PFSK-1 (cell line): Measurements from ENCODE around the gene SLC2A8.

Source experiments
- FOXP2 ChIP-seq: optimal IDR thresholded peaks from 2 replicates; pipeline ENCODE3; 2011; ENCODE audit warnings: borderline replicate concordance, control low read depth, inconsistent platforms; ENCODE audit not compliant: insufficient read depth; ENCODE audit errors: extremely low read length, extremely low read depth
- POLR2AphosphoS5 ChIP-seq: IDR thresholded peaks from 2 replicates; pipeline ENCODE4 v1.6.1; 2012; ENCODE audit warnings: low read depth, mild to moderate bottlenecking, control low read depth, low read length, moderate library complexity
- SIN3A ChIP-seq: IDR thresholded peaks from 2 replicates; pipeline ENCODE4 v1.6.1; 2012; ENCODE audit warnings: mild to moderate bottlenecking, low read length, moderate library complexity, borderline replicate concordance; ENCODE audit not compliant: insufficient read depth
- TAF1 ChIP-seq: IDR thresholded peaks from 2 replicates; pipeline ENCODE4 v1.6.1; 2012; ENCODE audit warnings: low read length, control low read depth, borderline replicate concordance; ENCODE audit not compliant: insufficient read depth
- TF ChIP-seq, protein P1 (sequence below), 2 experiments: IDR thresholded peaks; 2 replicates each; pipeline versions ENCODE4 v1.6.1 to v1.8.0; 2011 to 2012; ENCODE audit warnings: low read depth in 2 of 2, low read length in 2 of 2, control low read depth in 1 of 2, inconsistent platforms in 1 of 2, mild to moderate bottlenecking in 1 of 2, moderate library complexity in 1 of 2; ENCODE audit not compliant: insufficient read depth in 1 of 2

SLC2A8 gene

DNA sequence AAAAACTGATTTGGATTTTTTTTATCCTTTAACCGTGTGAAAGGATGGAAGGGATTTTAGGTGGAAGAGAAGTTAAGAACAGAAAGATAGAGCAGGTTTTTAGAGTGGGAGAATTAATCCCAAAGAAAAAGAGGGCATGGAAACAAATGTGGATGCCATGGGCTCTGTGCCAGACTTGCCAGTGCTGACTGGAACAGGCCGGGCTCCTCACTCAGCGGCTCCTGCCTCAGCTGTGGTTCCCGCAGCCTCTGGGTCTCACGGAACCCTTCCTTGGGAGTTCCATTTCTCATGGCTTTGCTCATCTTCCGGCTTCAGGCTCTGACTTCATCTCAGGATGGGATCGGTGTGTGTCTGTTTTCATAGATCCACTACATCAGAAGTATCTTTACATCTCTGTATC is 30.4 kb upstream of the SLC2A8 start:
- TF ChIP-seq POLR2AphosphoS5 (no peak), TAF1 (no peak)

DNA sequence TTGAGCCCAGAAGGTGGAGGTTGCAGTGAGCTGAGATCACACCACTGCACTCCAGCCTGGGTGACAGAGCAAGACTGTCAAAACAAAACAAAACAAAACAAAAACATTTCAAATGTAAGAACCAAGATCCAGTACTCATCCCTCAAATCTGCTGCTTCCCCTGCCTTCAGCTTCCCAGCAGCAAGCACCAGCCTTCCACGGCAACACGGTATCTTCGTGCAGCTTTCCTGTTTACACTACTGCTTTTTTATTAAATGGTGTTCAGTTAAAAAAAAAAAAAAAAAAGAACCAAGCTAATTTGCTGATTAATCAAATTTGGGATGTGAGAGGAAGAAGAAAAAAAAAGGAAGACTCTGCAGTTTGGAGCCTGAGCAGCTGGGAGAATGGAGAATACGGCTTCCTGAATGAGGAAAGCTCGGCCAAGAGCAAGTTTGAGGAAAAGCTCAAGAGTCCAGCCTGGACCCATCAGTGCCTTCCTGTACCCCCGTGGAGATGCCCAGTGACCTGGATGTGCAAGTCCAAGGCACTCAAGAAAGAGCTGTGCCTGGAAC is 28.0 kb upstream of the SLC2A8 start:
- TF ChIP-seq FOXP2 (no peak), POLR2AphosphoS5 (no peak), TAF1 (no peak), SIN3A (no peak)
- TF ChIP-seq, protein P1, sequence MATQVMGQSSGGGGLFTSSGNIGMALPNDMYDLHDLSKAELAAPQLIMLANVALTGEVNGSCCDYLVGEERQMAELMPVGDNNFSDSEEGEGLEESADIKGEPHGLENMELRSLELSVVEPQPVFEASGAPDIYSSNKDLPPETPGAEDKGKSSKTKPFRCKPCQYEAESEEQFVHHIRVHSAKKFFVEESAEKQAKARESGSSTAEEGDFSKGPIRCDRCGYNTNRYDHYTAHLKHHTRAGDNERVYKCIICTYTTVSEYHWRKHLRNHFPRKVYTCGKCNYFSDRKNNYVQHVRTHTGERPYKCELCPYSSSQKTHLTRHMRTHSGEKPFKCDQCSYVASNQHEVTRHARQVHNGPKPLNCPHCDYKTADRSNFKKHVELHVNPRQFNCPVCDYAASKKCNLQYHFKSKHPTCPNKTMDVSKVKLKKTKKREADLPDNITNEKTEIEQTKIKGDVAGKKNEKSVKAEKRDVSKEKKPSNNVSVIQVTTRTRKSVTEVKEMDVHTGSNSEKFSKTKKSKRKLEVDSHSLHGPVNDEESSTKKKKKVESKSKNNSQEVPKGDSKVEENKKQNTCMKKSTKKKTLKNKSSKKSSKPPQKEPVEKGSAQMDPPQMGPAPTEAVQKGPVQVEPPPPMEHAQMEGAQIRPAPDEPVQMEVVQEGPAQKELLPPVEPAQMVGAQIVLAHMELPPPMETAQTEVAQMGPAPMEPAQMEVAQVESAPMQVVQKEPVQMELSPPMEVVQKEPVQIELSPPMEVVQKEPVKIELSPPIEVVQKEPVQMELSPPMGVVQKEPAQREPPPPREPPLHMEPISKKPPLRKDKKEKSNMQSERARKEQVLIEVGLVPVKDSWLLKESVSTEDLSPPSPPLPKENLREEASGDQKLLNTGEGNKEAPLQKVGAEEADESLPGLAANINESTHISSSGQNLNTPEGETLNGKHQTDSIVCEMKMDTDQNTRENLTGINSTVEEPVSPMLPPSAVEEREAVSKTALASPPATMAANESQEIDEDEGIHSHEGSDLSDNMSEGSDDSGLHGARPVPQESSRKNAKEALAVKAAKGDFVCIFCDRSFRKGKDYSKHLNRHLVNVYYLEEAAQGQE (IDR thresholded peaks at IDR 0.05; ENCODE audit: insufficient read depth in 1 of 2, low read depth in 2 of 2, low read length in 2 of 2): no peak

DNA sequence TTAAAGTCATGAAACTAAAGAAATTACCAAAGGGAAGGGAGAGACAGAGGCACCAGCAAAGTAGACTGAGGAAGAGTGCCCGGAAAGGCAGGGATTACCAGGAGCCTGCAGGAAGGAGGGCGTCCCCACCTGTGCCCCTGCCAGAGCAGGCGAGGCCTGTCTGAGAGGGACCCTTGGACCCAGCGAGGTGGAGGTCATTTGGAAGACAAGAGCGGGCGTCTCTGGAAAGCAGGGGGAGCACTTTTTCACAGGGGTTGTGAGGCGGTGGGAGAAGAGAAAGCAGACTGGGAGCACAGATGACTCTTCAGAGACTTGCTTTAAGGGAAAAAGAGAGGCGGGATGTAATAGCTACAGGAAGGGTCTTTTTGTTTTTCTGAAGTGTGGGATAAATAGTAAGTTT is 27.5 kb upstream of the SLC2A8 start:
- TF ChIP-seq, protein P1 (IDR thresholded peaks at IDR 0.05; ENCODE audit: insufficient read depth in 1 of 2, low read depth in 2 of 2, low read length in 2 of 2): no peak
- TF ChIP-seq FOXP2 (no peak), POLR2AphosphoS5 (no peak), SIN3A (no peak), TAF1 (no peak)

DNA sequence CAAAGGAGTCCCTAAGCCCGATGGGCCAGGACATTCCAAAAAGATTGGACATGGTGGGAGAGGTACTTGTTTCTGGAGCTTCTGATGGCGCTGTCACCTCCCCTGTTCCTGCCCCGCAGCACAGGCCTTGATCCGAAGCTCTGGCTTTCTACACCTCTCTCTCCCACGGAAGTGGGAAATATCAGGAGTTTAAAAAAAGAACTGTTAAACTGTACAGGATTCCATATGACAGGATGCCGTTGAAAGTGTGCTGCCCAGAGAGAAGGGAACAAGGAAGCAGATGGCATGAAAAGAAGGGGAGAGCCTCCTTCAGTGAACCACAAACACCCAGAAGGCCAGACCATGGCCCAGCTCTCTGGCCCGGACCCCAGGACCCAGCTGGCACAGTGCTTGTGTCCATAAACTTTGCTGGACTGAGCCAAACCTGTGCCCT is 26.8 kb upstream of the SLC2A8 start:
- TF ChIP-seq FOXP2: no peak
- no peak for TF ChIP-seq POLR2AphosphoS5
- TF ChIP-seq, protein P1 (IDR thresholded peaks at IDR 0.05; ENCODE audit: insufficient read depth in 1 of 2, low read depth in 2 of 2, low read length in 2 of 2): no peak
- no peak for TF ChIP-seq TAF1
- no peak for TF ChIP-seq SIN3A

DNA sequence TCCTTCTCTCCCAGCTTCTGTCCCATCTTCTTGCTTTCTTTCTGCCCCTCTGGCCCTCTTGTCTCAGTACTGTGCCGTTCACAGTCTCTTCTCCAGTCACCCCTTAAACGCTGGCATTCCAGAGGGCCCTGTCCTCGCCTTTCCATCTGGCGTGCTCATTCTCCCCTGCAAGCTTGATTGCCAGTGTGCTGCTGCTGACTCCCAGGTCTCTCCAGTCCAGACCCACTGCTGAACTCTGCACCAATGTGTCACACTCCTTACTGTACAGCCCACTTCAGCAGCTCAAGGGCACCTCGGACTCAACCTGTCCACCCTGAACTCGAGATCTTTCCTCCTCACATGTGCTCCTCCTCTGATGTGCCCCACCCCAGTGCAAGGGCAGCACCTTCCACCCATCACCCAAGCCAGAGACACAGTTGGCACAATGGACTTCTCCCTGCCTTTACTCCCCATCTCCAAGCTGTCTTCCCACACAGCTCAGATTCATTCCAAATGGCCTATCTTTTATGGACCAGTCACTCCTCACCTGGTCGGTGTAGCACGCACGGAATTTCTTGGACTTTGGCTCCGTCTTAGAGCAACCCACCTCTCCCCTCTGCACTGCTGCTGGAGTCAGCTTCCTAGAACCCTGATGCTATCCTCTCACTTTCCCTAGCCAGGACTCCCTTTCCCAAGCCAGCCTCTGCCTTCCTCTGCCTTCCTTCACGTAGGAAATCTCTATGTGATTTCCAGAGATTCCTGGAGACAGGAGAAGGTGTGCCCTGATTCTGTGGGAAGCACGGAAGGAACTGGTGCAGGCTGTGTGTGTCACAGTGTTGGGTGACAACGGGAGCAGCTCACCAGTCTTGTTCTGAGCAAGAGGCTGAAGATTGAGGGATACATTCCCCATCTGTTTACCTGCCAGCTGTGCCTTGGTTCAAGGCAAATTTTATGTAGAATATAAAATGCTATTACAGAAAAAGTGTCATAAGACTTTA is 26.0 kb upstream of the SLC2A8 start:
- no peak for TF ChIP-seq SIN3A
- TF ChIP-seq TAF1: no peak
- TF ChIP-seq, protein P1 (IDR thresholded peaks at IDR 0.05; ENCODE audit: insufficient read depth in 1 of 2, low read depth in 2 of 2, low read length in 2 of 2): no peak
- no peak for TF ChIP-seq POLR2AphosphoS5
- TF ChIP-seq FOXP2: no peak
